ENCODE data around the gene APAF1. TPM values are rescaled to one million over a fixed set of nuclear protein-coding genes. Genes with fewer than 3 reads are reported as not detected.
A peak's percentile ranks its signal among the peaks of the same experiment; 100 is the strongest.

Gene APAF1
- total and polyA plus RNA-seq, 2 of the 13 experiments (the other 11 are each of a cell fraction or from before 2014, with no cell fraction given), result 6.0 to 13.0 TPM

- TF ChIP-seq NFIB (CRISPR knock-in tag; IDR thresholded peaks at IDR 0.05; ENCODE audit: borderline replicate concordance) (no peak), ZSCAN22 (CRISPR knock-in tag; IDR thresholded peaks at IDR 0.05) (0 out of 2 replicates have a peak, but pooled peaks have one; percentile 30), ZNF337 (CRISPR knock-in tag; IDR thresholded peaks at IDR 0.05; ENCODE audit: borderline replicate concordance, low read depth) (no peak), ZNF777 (CRISPR knock-in tag; IDR thresholded peaks at IDR 0.05) (no peak), ERF (CRISPR knock-in tag; IDR thresholded peaks at IDR 0.05) (no peak), ZNF510 (CRISPR knock-in tag; IDR thresholded peaks at IDR 0.05; ENCODE audit: low read depth) (no peak), REXO4 (CRISPR knock-in tag; IDR thresholded peaks at IDR 0.05; ENCODE audit: borderline replicate concordance) (no peak), ZNF343 (CRISPR knock-in tag; IDR thresholded peaks at IDR 0.05) (no peak), RXRA (CRISPR knock-in tag; IDR thresholded peaks at IDR 0.05) (no peak), ZNF549 (CRISPR knock-in tag; IDR thresholded peaks at IDR 0.05) (no peak), SETDB1 (CRISPR knock-in tag; IDR thresholded peaks at IDR 0.05; ENCODE audit: borderline replicate concordance) (no peak), FLYWCH1 (CRISPR knock-in tag; IDR thresholded peaks at IDR 0.05) (no peak), NFIC (IDR thresholded peaks at IDR 0.05; ENCODE audit: low read length) (0 out of 2 replicates have a peak, but pooled peaks have one; percentile 14), ZNF292 (CRISPR knock-in tag; IDR thresholded peaks at IDR 0.05; ENCODE audit: borderline replicate concordance, low read depth) (no peak), GATAD2A (CRISPR knock-in tag; IDR thresholded peaks at IDR 0.05) (no peak), CHCHD3 (CRISPR knock-in tag; IDR thresholded peaks at IDR 0.05) (no peak), ZNF776 (CRISPR knock-in tag; IDR thresholded peaks at IDR 0.05) (no peak), RFXAP (CRISPR knock-in tag; IDR thresholded peaks at IDR 0.05; ENCODE audit: borderline replicate concordance) (no peak), U2AF1 (optimal IDR thresholded peaks at IDR 0.05; ENCODE audit: low read depth, low read length) (no peak), ZNF263 (CRISPR knock-in tag; IDR thresholded peaks at IDR 0.05) (no peak), THAP11 (CRISPR knock-in tag; IDR thresholded peaks at IDR 0.05) (no peak), IRX3 (CRISPR knock-in tag; IDR thresholded peaks at IDR 0.05; ENCODE audit: borderline replicate concordance, low read depth) (no peak), LCORL (IDR thresholded peaks at IDR 0.05) (no peak), LCORL (CRISPR knock-in tag; IDR thresholded peaks at IDR 0.05) (no peak), ZNF841 (CRISPR knock-in tag; IDR thresholded peaks at IDR 0.05; ENCODE audit: borderline replicate concordance) (no peak), ESRRA (CRISPR knock-in tag; IDR thresholded peaks at IDR 0.05; ENCODE audit: low read depth) (no peak), ZNF792 (CRISPR knock-in tag; IDR thresholded peaks at IDR 0.05) (no peak), HNF1B (CRISPR knock-in tag; IDR thresholded peaks at IDR 0.05) (peak; percentile 27; the same call in 1 of the 2 replicates), GPBP1L1 (CRISPR knock-in tag; IDR thresholded peaks at IDR 0.05) (no peak), FUBP1 (CRISPR knock-in tag; IDR thresholded peaks at IDR 0.05; ENCODE audit: borderline replicate concordance) (no peak), RFX3 (CRISPR knock-in tag; IDR thresholded peaks at IDR 0.05) (no peak)
Observed at GRCh38 chr12:98737322-98737712, 92.2 kb downstream of the APAF1 start (continued).
